HepG2 (cell line): ENCODE results near the gene CHCHD5. TPM values are rescaled to one million over a fixed set of nuclear protein-coding genes. Genes with fewer than 3 reads are reported as not detected.

Source experiments
- CHD2 ChIP-seq: IDR thresholded peaks from 2 replicates; pipeline ENCODE4 v1.6.1; 2011; ENCODE audit warnings: low read depth, low read length, improper control_type of control experiment
- DRAP1 ChIP-seq: IDR thresholded peaks from 2 replicates; pipeline ENCODE4 v1.6.1; 2016; ENCODE audit warnings: missing genetic modification reagents, missing compliant biosample characterization
- GZF1 ChIP-seq: sonication (generic); formaldehyde crosslinking; IDR thresholded peaks from 2 replicates; pipeline ENCODE4 v1.5.1; 2020; ENCODE audit warnings: mild to moderate bottlenecking, missing genetic modification reagents
- KDM5A ChIP-seq: fragments of 200-600 bp; sonication (generic); IDR thresholded peaks from 2 replicates; pipeline ENCODE4 v1.7.0; 2018; ENCODE audit warnings: antibody characterized with exemption, mild to moderate bottlenecking, low read length, borderline replicate concordance
- MTERF4 ChIP-seq: sonication (generic); formaldehyde crosslinking; IDR thresholded peaks from 2 replicates; pipeline ENCODE4 v1.8.0; 2023; ENCODE audit warnings: mild to moderate bottlenecking, missing genetic modification reagents
- ONECUT2 ChIP-seq: sonication (generic); formaldehyde crosslinking; IDR thresholded peaks from 2 replicates; pipeline ENCODE4 v1.4.0; 2020; ENCODE audit warnings: missing genetic modification reagents
- PRDM10 ChIP-seq: sonication (generic); formaldehyde crosslinking; IDR thresholded peaks from 2 replicates; pipeline ENCODE4 v1.4.0; 2020; ENCODE audit warnings: low read depth, missing genetic modification reagents
- SMAD3 ChIP-seq: sonication (generic); formaldehyde crosslinking; IDR thresholded peaks from 2 replicates; pipeline ENCODE4 v1.4.0; 2020; ENCODE audit warnings: missing genetic modification reagents
- STAT6 ChIP-seq: sonication (generic); formaldehyde crosslinking; IDR thresholded peaks from 2 replicates; pipeline ENCODE4 v1.4.0; 2020; ENCODE audit warnings: missing genetic modification reagents, mild to moderate bottlenecking, borderline replicate concordance
- ZNF234 ChIP-seq: sonication (generic); formaldehyde crosslinking; conservative IDR thresholded peaks from 2 replicates; pipeline ENCODE4 v1.5.1; 2020; ENCODE audit warnings: mild to moderate bottlenecking, missing genetic modification reagents
- ZNF597 ChIP-seq: sonication (generic); formaldehyde crosslinking; IDR thresholded peaks from 2 replicates; pipeline ENCODE4 v1.5.0; 2020; ENCODE audit warnings: missing genetic modification reagents
- ZXDC ChIP-seq: sonication (generic); formaldehyde crosslinking; IDR thresholded peaks from 2 replicates; pipeline ENCODE4 v1.5.0; 2020; ENCODE audit warnings: mild to moderate bottlenecking, missing genetic modification reagents
- polyA plus RNA-seq, 8 experiments: library from polyadenylated mRNA; depleted of rRNA in 3 of 8; stranded (reverse) in 7 of 8; unstranded in 1 of 8; fragments of >200 nt; fragmentation: Illumina TruSeq in 4 of 8; extraction: Trizol in 4 of 8; gene quantifications; 2 replicates each; pipeline versions ENCODE4 v1.2.1 to v1.2.3, GENCODE V29; 2011 to 2016; ENCODE audit warnings: low read depth in 4 of 8, missing spikeins in 1 of 8, mixed read lengths in 1 of 8; ENCODE audit not compliant: insufficient read depth in 1 of 8
- total RNA-seq, 5 experiments: library from RNA; depleted of rRNA; stranded (reverse); fragments of >200 nt; fragmentation: Illumina TruSeq; extraction: Trizol; gene quantifications; 2 replicates each; pipeline ENCODE4 v1.2.3, GENCODE V29; 2016; ENCODE audit warnings: low read depth in 1 of 5
- TF ChIP-seq, protein P1 (sequence below): sonication (generic); formaldehyde crosslinking; IDR thresholded peaks from 2 replicates; pipeline ENCODE4 v1.4.0; 2020; ENCODE audit warnings: missing genetic modification reagents, borderline replicate concordance

Gene CHCHD5
- total and polyA plus RNA-seq, 2 of the 13 experiments (the other 11 are each of a cell fraction or from before 2014, with no cell fraction given): 19.0 to 23.9 TPM

DNA sequence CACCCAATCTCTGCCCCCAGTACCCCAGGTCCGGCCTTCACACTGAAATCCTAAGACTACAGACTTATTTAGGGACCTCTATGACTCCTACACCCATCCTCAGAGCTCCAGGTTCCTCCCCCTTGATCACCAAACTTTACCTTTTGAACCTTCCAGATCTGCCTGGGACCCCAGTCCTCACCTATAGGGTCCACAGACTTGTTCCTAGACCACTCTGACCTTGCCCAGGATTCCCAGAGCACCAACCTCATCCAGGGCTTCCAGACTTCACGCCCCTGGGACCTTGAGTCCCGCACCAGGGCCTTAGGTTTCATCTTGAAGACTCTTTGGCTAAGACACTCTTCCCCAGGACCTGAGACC is 462 bp downstream of the CHCHD5 start (continued):
- TF ChIP-seq ONECUT2 (CRISPR knock-in tag) (no peak), MTERF4 (CRISPR knock-in tag) (no peak), ZXDC (CRISPR knock-in tag) (no peak), KDM5A (no peak), ZNF597 (no peak), STAT6 (CRISPR knock-in tag) (no peak), ZNF234 (CRISPR knock-in tag) (peak; percentile 38; the same call in 1 of the 2 replicates), SMAD3 (CRISPR knock-in tag) (0 out of 2 replicates have a peak, but pooled peaks have one; percentile 3), GZF1 (CRISPR knock-in tag) (no peak), DRAP1 (CRISPR knock-in tag) (no peak), CHD2 (no peak), PRDM10 (no peak)
- TF ChIP-seq, protein P1, sequence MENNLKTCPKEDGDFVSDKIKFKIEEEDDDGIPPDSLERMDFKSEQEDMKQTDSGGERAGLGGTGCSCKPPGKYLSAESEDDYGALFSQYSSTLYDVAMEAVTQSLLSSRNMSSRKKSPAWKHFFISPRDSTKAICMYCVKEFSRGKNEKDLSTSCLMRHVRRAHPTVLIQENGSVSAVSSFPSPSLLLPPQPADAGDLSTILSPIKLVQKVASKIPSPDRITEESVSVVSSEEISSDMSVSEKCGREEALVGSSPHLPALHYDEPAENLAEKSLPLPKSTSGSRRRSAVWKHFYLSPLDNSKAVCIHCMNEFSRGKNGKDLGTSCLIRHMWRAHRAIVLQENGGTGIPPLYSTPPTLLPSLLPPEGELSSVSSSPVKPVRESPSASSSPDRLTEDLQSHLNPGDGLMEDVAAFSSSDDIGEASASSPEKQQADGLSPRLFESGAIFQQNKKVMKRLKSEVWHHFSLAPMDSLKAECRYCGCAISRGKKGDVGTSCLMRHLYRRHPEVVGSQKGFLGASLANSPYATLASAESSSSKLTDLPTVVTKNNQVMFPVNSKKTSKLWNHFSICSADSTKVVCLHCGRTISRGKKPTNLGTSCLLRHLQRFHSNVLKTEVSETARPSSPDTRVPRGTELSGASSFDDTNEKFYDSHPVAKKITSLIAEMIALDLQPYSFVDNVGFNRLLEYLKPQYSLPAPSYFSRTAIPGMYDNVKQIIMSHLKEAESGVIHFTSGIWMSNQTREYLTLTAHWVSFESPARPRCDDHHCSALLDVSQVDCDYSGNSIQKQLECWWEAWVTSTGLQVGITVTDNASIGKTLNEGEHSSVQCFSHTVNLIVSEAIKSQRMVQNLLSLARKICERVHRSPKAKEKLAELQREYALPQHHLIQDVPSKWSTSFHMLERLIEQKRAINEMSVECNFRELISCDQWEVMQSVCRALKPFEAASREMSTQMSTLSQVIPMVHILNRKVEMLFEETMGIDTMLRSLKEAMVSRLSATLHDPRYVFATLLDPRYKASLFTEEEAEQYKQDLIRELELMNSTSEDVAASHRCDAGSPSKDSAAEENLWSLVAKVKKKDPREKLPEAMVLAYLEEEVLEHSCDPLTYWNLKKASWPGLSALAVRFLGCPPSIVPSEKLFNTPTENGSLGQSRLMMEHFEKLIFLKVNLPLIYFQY (CRISPR knock-in tag): no peak
